SK-N-SH treated with all-trans-retinoic acid at 6 μM for 48 hours (cell line): ENCODE results near the gene PPP1R13B.

Source experiments
- ATAC-seq: fragments of 200-7000 bp; cut with Tn5 transposase; 3 replicates; pipeline ENCODE4 v1.9.1; 2020; ENCODE audit warnings: mild to moderate bottlenecking, moderate library complexity
- ARNTL ChIP-seq: fragments of 450-650 bp; formaldehyde crosslinking; IDR thresholded peaks from 2 replicates; pipeline ENCODE4 v1.5.0; 2020; ENCODE audit warnings: low read depth, mild to moderate bottlenecking, moderate library complexity, borderline replicate concordance
- BACH2 ChIP-seq: fragments of 250-450 bp; sonication (Bioruptor Pico); IDR thresholded peaks from 2 replicates; pipeline ENCODE4 v1.9.0; 2021; ENCODE audit warnings: mild to moderate bottlenecking, borderline replicate concordance
- CSDC2 ChIP-seq: fragments of 250-450 bp; sonication (Bioruptor Pico); IDR thresholded peaks from 2 replicates; pipeline ENCODE4 v1.5.0; 2020; ENCODE audit warnings: mild to moderate bottlenecking, moderate library complexity
- ESRRG ChIP-seq: fragments of 250-450 bp; sonication (Bioruptor Pico); IDR thresholded peaks from 2 replicates; pipeline ENCODE4 v1.6.1; 2021; ENCODE audit warnings: mild to moderate bottlenecking
- GLIS3 ChIP-seq: fragments of 250-450 bp; sonication (Bioruptor Pico); IDR thresholded peaks from 2 replicates; pipeline ENCODE4 v1.5.0; 2020; ENCODE audit warnings: mild to moderate bottlenecking, moderate library complexity
- ISL1 ChIP-seq: fragments of 250-450 bp; sonication (Bioruptor Pico); IDR thresholded peaks from 2 replicates; pipeline ENCODE4 v2.1.2; 2022; ENCODE audit warnings: mild to moderate bottlenecking, moderate library complexity
- OSR1 ChIP-seq: fragments of 250-450 bp; sonication (Bioruptor Pico); IDR thresholded peaks from 2 replicates; pipeline ENCODE4 v1.8.0; 2022; ENCODE audit warnings: moderate library complexity, mild to moderate bottlenecking, inconsistent platforms
- PPARA ChIP-seq: fragments of 250-450 bp; sonication (Bioruptor Pico); IDR thresholded peaks from 2 replicates; pipeline ENCODE4 v1.5.0; 2020; ENCODE audit warnings: mild to moderate bottlenecking, borderline replicate concordance
- RARB ChIP-seq: fragments of 250-450 bp; sonication (Bioruptor Pico); IDR thresholded peaks from 2 replicates; pipeline ENCODE4 v1.8.0; 2021; ENCODE audit warnings: mild to moderate bottlenecking, moderate library complexity
- SNAI2 ChIP-seq: fragments of 250-450 bp; sonication (Bioruptor Pico); IDR thresholded peaks from 2 replicates; pipeline ENCODE4 v1.5.0; 2020; ENCODE audit warnings: mild to moderate bottlenecking, moderate library complexity
- TCF4 ChIP-seq: fragments of 250-450 bp; sonication (Bioruptor Pico); IDR thresholded peaks from 2 replicates; pipeline ENCODE4 v1.8.0; 2021; ENCODE audit warnings: mild to moderate bottlenecking, moderate library complexity, borderline replicate concordance
- TOX ChIP-seq: fragments of 250-450 bp; sonication (Bioruptor Pico); IDR thresholded peaks from 2 replicates; pipeline ENCODE4 v1.8.0; 2021; ENCODE audit warnings: mild to moderate bottlenecking, moderate library complexity, borderline replicate concordance
- ZC3H10 ChIP-seq: fragments of 250-450 bp; sonication (Bioruptor Pico); IDR thresholded peaks from 2 replicates; pipeline ENCODE4 v1.5.1; 2021; ENCODE audit warnings: mild to moderate bottlenecking, moderate library complexity
- ZFP3 ChIP-seq: fragments of 250-450 bp; sonication (Bioruptor Pico); IDR thresholded peaks from 2 replicates; pipeline ENCODE4 v1.5.0; 2020; ENCODE audit warnings: mild to moderate bottlenecking, moderate library complexity
- ZFP30 ChIP-seq: fragments of 450-650 bp; formaldehyde crosslinking; IDR thresholded peaks from 2 replicates; pipeline ENCODE4 v1.5.0; 2022; ENCODE audit warnings: mild to moderate bottlenecking, moderate library complexity
- ZNF565 ChIP-seq: fragments of 450-650 bp; formaldehyde crosslinking; conservative IDR thresholded peaks from 2 replicates; pipeline ENCODE4 v1.5.0; 2020; ENCODE audit warnings: low read depth, mild to moderate bottlenecking, moderate library complexity
- ZNF70 ChIP-seq: fragments of 450-650 bp; formaldehyde crosslinking; IDR thresholded peaks from 2 replicates; pipeline ENCODE4 v1.5.0; 2020; ENCODE audit warnings: mild to moderate bottlenecking, moderate library complexity
- ZNF8 ChIP-seq: fragments of 450-650 bp; formaldehyde crosslinking; IDR thresholded peaks from 2 replicates; pipeline ENCODE4 v1.5.0; 2020; ENCODE audit warnings: mild to moderate bottlenecking, moderate library complexity
- TF ChIP-seq, protein P1 (sequence below): fragments of 250-450 bp; sonication (Bioruptor Pico); IDR thresholded peaks from 2 replicates; pipeline ENCODE4 v1.5.1; 2021; ENCODE audit warnings: mild to moderate bottlenecking, moderate library complexity
- TF ChIP-seq, protein P2 (sequence below): fragments of 250-450 bp; sonication (Bioruptor Pico); IDR thresholded peaks from 2 replicates; pipeline ENCODE4 v1.5.1; 2020; ENCODE audit warnings: low read depth, mild to moderate bottlenecking, moderate library complexity
- TF ChIP-seq, protein P3 (sequence below): fragments of 250-450 bp; sonication (Bioruptor Pico); IDR thresholded peaks from 2 replicates; pipeline ENCODE4 v1.8.0; 2020; ENCODE audit warnings: mild to moderate bottlenecking, moderate library complexity, borderline replicate concordance
- TF ChIP-seq, protein P4 (sequence below): fragments of 250-450 bp; sonication (Bioruptor Pico); IDR thresholded peaks from 2 replicates; pipeline ENCODE4 v1.8.0; 2021; ENCODE audit warnings: low read depth, mild to moderate bottlenecking, moderate library complexity, borderline replicate concordance

PPP1R13B gene

DNA sequence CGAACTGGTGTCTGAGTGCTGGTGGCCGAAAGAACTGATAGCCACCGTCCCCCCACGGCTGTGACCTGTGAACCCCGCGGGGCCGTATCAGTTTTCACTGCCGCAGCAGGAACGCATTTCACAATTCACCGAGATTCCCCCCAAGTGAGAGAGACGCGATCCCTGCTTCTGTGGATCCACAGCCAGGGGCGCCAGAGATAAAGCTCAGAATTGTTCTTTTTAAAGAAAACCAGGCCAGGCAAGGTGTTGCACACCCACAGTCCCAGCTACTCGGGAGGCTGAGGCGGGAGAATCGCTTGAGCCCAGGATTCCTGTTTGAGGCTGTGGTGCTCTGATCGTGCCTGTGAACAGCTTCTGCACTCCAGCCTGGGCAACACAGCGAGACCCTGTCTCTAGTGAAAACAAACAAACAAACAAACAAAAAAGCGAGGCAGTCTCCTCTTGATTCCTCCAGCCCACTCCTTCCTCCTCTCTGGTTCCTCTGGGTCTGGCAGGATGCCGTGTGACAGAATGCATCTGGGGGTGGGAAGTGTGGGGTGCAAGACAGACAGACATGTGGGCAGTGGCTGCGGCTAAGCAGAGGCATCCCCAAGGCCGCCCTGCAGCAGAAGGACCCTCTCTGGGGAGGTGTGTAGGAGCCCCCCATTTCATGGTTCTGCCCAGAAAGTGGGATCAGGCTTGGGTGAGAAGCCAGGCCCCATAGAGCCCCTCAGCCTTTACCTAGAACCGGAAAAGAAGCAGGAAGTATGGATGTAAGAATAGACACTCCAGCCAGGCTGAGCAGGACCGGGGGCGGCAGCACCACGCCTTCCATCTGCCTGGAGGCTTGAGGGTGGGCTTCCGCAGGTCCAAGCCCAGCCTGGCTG, 39.2 kb upstream of the PPP1R13B start:
- TF ChIP-seq TCF4 (CRISPR knock-in tag) = no peak
- no peak for TF ChIP-seq TOX
- TF ChIP-seq, protein P1, sequence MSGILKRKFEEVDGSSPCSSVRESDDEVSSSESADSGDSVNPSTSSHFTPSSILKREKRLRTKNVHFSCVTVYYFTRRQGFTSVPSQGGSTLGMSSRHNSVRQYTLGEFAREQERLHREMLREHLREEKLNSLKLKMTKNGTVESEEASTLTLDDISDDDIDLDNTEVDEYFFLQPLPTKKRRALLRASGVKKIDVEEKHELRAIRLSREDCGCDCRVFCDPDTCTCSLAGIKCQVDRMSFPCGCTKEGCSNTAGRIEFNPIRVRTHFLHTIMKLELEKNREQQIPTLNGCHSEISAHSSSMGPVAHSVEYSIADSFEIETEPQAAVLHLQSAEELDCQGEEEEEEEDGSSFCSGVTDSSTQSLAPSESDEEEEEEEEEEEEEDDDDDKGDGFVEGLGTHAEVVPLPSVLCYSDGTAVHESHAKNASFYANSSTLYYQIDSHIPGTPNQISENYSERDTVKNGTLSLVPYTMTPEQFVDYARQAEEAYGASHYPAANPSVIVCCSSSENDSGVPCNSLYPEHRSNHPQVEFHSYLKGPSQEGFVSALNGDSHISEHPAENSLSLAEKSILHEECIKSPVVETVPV = no peak
- TF ChIP-seq ZFP3 (CRISPR knock-in tag) = no peak
- TF ChIP-seq SNAI2 (CRISPR knock-in tag) = no peak
- TF ChIP-seq, protein P2, sequence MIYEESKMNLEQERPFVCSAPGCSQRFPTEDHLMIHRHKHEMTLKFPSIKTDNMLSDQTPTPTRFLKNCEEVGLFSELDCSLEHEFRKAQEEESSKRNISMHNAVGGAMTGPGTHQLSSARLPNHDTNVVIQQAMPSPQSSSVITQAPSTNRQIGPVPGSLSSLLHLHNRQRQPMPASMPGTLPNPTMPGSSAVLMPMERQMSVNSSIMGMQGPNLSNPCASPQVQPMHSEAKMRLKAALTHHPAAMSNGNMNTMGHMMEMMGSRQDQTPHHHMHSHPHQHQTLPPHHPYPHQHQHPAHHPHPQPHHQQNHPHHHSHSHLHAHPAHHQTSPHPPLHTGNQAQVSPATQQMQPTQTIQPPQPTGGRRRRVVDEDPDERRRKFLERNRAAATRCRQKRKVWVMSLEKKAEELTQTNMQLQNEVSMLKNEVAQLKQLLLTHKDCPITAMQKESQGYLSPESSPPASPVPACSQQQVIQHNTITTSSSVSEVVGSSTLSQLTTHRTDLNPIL (CRISPR knock-in tag) = no peak
- no peak for TF ChIP-seq BACH2 (CRISPR knock-in tag)
- TF ChIP-seq PPARA (CRISPR knock-in tag) = no peak
- no peak for TF ChIP-seq ZC3H10 (CRISPR knock-in tag)
- no peak for TF ChIP-seq RARB (CRISPR knock-in tag)
- TF ChIP-seq ZNF70 = no peak
- no peak for TF ChIP-seq ESRRG
- TF ChIP-seq GLIS3 (CRISPR knock-in tag) = no peak
- TF ChIP-seq OSR1 (CRISPR knock-in tag) = no peak
- TF ChIP-seq CSDC2 (CRISPR knock-in tag) = no peak
- no peak for TF ChIP-seq ARNTL
- no peak for ATAC-seq

DNA sequence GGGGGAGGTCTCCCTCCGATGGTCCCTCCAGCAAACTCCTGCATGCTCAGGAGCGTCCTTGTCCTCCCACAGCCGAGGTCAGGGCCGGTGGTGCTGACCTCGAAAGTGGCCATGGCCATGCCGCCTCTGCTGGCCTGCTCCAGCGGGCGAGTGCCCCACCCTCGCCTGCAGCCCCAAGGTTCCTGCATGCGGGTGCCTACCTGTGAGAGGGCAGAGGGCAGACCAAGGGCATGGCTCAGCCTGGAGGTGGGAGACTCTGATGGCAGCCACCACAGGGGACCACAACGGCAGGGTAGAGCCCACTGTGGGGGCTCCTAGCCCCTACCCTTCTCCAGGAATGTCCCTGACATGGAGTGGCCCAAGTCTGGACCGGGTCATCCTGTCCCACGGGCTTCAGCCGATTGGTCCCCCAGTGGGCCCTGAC, 38.1 kb upstream of the PPP1R13B start:
- no peak for TF ChIP-seq ZNF8 (CRISPR knock-in tag)
- TF ChIP-seq, protein P3, sequence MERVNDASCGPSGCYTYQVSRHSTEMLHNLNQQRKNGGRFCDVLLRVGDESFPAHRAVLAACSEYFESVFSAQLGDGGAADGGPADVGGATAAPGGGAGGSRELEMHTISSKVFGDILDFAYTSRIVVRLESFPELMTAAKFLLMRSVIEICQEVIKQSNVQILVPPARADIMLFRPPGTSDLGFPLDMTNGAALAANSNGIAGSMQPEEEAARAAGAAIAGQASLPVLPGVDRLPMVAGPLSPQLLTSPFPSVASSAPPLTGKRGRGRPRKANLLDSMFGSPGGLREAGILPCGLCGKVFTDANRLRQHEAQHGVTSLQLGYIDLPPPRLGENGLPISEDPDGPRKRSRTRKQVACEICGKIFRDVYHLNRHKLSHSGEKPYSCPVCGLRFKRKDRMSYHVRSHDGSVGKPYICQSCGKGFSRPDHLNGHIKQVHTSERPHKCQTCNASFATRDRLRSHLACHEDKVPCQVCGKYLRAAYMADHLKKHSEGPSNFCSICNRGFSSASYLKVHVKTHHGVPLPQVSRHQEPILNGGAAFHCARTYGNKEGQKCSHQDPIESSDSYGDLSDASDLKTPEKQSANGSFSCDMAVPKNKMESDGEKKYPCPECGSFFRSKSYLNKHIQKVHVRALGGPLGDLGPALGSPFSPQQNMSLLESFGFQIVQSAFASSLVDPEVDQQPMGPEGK (CRISPR knock-in tag) = no peak
- TF ChIP-seq, protein P2 (CRISPR knock-in tag) = no peak
- no peak for TF ChIP-seq ZFP3 (CRISPR knock-in tag)
- no peak for TF ChIP-seq TOX
- no peak for TF ChIP-seq SNAI2 (CRISPR knock-in tag)
- TF ChIP-seq ZNF565 (CRISPR knock-in tag) = no peak
- no peak for TF ChIP-seq PPARA (CRISPR knock-in tag)
- TF ChIP-seq, protein P4, sequence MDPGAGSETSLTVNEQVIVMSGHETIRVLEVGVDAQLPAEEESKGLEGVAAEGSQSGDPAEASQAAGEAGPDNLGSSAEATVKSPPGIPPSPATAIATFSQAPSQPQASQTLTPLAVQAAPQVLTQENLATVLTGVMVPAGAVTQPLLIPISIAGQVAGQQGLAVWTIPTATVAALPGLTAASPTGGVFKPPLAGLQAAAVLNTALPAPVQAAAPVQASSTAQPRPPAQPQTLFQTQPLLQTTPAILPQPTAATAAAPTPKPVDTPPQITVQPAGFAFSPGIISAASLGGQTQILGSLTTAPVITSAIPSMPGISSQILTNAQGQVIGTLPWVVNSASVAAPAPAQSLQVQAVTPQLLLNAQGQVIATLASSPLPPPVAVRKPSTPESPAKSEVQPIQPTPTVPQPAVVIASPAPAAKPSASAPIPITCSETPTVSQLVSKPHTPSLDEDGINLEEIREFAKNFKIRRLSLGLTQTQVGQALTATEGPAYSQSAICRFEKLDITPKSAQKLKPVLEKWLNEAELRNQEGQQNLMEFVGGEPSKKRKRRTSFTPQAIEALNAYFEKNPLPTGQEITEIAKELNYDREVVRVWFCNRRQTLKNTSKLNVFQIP (CRISPR knock-in tag) = no peak
- TF ChIP-seq, all 23 proteins: peak for 0
- ATAC-seq = no peak

DNA sequence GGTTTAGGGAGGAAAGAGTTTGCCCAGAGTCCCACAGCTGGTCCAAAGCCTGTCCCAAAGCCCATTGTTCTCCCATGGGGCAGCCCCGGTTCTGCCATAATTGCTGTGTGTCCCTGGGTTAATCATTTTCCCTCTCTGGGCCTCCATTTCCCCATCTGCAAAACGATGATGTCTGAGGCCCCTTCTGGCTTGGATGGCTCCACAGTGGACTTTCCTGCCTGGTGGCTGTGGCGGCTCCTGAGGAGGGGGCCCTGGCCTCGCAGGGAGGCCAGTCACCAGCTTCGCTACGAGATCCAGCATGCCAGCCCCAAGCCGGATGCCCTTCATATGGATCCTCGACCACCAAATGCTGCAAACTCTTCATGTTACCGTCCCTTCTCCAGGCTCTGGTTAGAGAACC, 37.5 kb upstream of the PPP1R13B start:
- ATAC-seq = no peak
- TF ChIP-seq RARB (CRISPR knock-in tag) = no peak
- TF ChIP-seq ZNF8 (CRISPR knock-in tag) = no peak
- TF ChIP-seq, protein P2 (CRISPR knock-in tag) = no peak
- TF ChIP-seq TCF4 (CRISPR knock-in tag) = no peak
- TF ChIP-seq PPARA (CRISPR knock-in tag) = no peak
- no peak for TF ChIP-seq TOX
- no peak for TF ChIP-seq ISL1 (CRISPR knock-in tag)
- TF ChIP-seq, protein P3 (CRISPR knock-in tag) = no peak
- TF ChIP-seq ZFP3 (CRISPR knock-in tag) = no peak
- no peak for TF ChIP-seq ZFP30 (CRISPR knock-in tag)
- no peak for TF ChIP-seq ZNF70
- TF ChIP-seq, protein P1 = no peak
- no peak for TF ChIP-seq ZC3H10 (CRISPR knock-in tag)
- no peak for TF ChIP-seq GLIS3 (CRISPR knock-in tag)
- no peak for TF ChIP-seq ZNF565 (CRISPR knock-in tag)
- no peak for TF ChIP-seq OSR1 (CRISPR knock-in tag)
- no peak for TF ChIP-seq CSDC2 (CRISPR knock-in tag)
